LNCaP clone FGC (cell line): ENCODE data around the gene MDFIC.

Source experiments
- DNase-seq: peaks from one replicate; pipeline ENCODE4 v3.0.0-alpha.2; 2011; ENCODE audit warnings: low read depth
- H3K4me3 ChIP-seq: 2 replicates; pipeline ENCODE4 v1.5.1; 2011; ENCODE audit warnings: mild to moderate bottlenecking, low read depth, low read length, control low read depth
- CTCF ChIP-seq: IDR thresholded peaks from 2 replicates; pipeline ENCODE4 v1.5.1; 2012; ENCODE audit warnings: mild to moderate bottlenecking; ENCODE audit not compliant: control insufficient read depth, insufficient read depth; ENCODE audit errors: extremely low read depth

Gene MDFIC

GRCh38 chr7:115040495-115040894, 118.6 kb downstream of the MDFIC start:
- H3K4me3 ChIP-seq = no peak overlapping the region
- TF ChIP-seq CTCF = no peak
- DNase-seq = no peak

GRCh38 chr7:115042596-115042995, 120.7 kb downstream of the MDFIC start:
- no peak for DNase-seq
- no peak overlapping the region for H3K4me3 ChIP-seq
- no peak for TF ChIP-seq CTCF

- no peak overlapping the region for H3K4me3 ChIP-seq
- DNase-seq = no peak
- TF ChIP-seq CTCF = no peak
These were observed 121.7 kb downstream of the MDFIC start for GRCh38 chr7:115043605-115044004.

- DNase-seq = no peak
- H3K4me3 ChIP-seq = no peak overlapping the region
- no peak for TF ChIP-seq CTCF
These were observed 122.3 kb downstream of the MDFIC start for GRCh38 chr7:115044224-115044623.

GRCh38 chr7:115047958-115048720, 126.2 kb downstream of the MDFIC start:
- H3K4me3 ChIP-seq = no peak overlapping the region
- no peak for DNase-seq
- no peak for TF ChIP-seq CTCF

- no peak overlapping the region for H3K4me3 ChIP-seq
- no peak for DNase-seq
- TF ChIP-seq CTCF = no peak
These were observed 130.8 kb downstream of the MDFIC start for GRCh38 chr7:115052706-115053105.
